SK-N-SH (cell line): ENCODE data around the gene GOLPH3L. TPM values are rescaled to one million over a fixed set of nuclear protein-coding genes. Genes with fewer than 3 reads are reported as not detected.

ENCODE experiments used
- CTCF ChIA-PET: fragments of 300-600, 350-600 bp; formaldehyde crosslinking; extraction: SDS; loops from one replicate; lab custom pipeline; 2021; lab: Yijun Ruan, JAX
- POLR2A ChIA-PET: fragments of 350-600 bp; sonication (Branson Sonifier 250); formaldehyde crosslinking; extraction: SDS; loops from one replicate; lab custom pipeline; 2020; ENCODE audit warnings: antibody characterized with exemption, inconsistent platforms; lab: Yijun Ruan, JAX
- DNase-seq: peaks from one replicate; pipeline ENCODE4 v3.0.0; 2012
- H2AFZ ChIP-seq: fragments of 200-600 bp; sonication (generic); 2 replicates; pipeline ENCODE4 v1.8.1; 2016; ENCODE audit warnings: antibody characterized with exemption, mild to moderate bottlenecking, low read depth
- H3F3A ChIP-seq: fragments of 200-600 bp; sonication (generic); replicated peaks from 2 replicates; pipeline ENCODE3; 2016; ENCODE audit warnings: antibody characterized with exemption, mild to moderate bottlenecking; ENCODE audit not compliant: insufficient read depth
- H3K27ac ChIP-seq, 2 experiments: fragments of 200-500 bp in 1 of 2; fragments of 200-600 bp in 1 of 2; sonication (Bioruptor generic) in 1 of 2; sonication (generic), shearing (Covaris generic) in 1 of 2; 2 replicates each; pipeline versions ENCODE4 v1.5.1 to v1.6.1; 2014 to 2016; ENCODE audit warnings: low read depth in 2 of 2, inconsistent platforms in 1 of 2, low read length in 1 of 2, mild to moderate bottlenecking in 1 of 2, mixed read lengths in 1 of 2
- H3K27me3 ChIP-seq: fragments of 200-600 bp; sonication (generic), shearing (Covaris generic); 2 replicates; pipeline ENCODE4 v1.6.1; 2016; ENCODE audit warnings: mixed run types; ENCODE audit not compliant: insufficient read depth
- H3K36me3 ChIP-seq, 2 experiments: fragments of 200-500 bp in 1 of 2; fragments of 200-600 bp in 1 of 2; sonication (Bioruptor generic) in 1 of 2; sonication (generic) in 1 of 2; replicated peaks in 1 of 2; 2 replicates each; pipeline versions ENCODE3 to v1.5.1; 2014 to 2016; ENCODE audit warnings: low read length in 1 of 2, mild to moderate bottlenecking in 1 of 2; ENCODE audit not compliant: insufficient read depth in 2 of 2, control insufficient read depth in 1 of 2
- H3K4me1 ChIP-seq, 2 experiments: fragments of 200-500 bp in 1 of 2; fragments of 200-600 bp in 1 of 2; sonication (Bioruptor generic) in 1 of 2; sonication (generic), shearing (Covaris generic) in 1 of 2; 2 replicates each; pipeline versions ENCODE4 v1.5.1 to v1.6.1; 2014 to 2016; ENCODE audit warnings: low read depth in 1 of 2, low read length in 1 of 2, mixed run types in 1 of 2; ENCODE audit not compliant: insufficient read depth in 2 of 2, control insufficient read depth in 1 of 2
- H3K4me2 ChIP-seq: fragments of 200-600 bp; sonication (generic), shearing (Covaris generic); 2 replicates; pipeline ENCODE4 v1.6.1; 2017; ENCODE audit warnings: mixed run types
- H3K4me3 ChIP-seq, 2 experiments: fragments of 200-500 bp in 1 of 2; fragments of 200-600 bp in 1 of 2; sonication (Bioruptor generic) in 1 of 2; sonication (generic), shearing (Covaris generic) in 1 of 2; 2 replicates each; pipeline versions ENCODE4 v1.5.1 to v1.8.1; 2014 to 2016; ENCODE audit warnings: low read depth in 2 of 2, inconsistent platforms in 1 of 2, low read length in 1 of 2, mild to moderate bottlenecking in 1 of 2, mixed read lengths in 1 of 2, moderate library complexity in 1 of 2
- H3K79me2 ChIP-seq: fragments of 200-600 bp; sonication (generic); 2 replicates; pipeline ENCODE4 v1.8.1; 2017; ENCODE audit warnings: mild to moderate bottlenecking; ENCODE audit not compliant: insufficient read depth
- H3K9ac ChIP-seq: fragments of 200-600 bp; sonication (generic); 2 replicates; pipeline ENCODE4 v1.6.1; 2017; ENCODE audit warnings: mixed run types
- H3K9me2 ChIP-seq: fragments of 200-600 bp; sonication (generic); 2 replicates; pipeline ENCODE4 v1.6.1; 2017; ENCODE audit warnings: mixed run types
- H3K9me3 ChIP-seq: fragments of 200-600 bp; sonication (generic); 2 replicates; pipeline ENCODE4 v1.6.1; 2017; ENCODE audit warnings: mixed run types, mild to moderate bottlenecking, moderate library complexity
- H4K20me1 ChIP-seq: fragments of 200-600 bp; sonication (generic); 2 replicates; pipeline ENCODE4 v1.6.1; 2017; ENCODE audit warnings: mild to moderate bottlenecking, mixed run types; ENCODE audit not compliant: insufficient read depth
- EP300 ChIP-seq, 2 experiments: IDR thresholded peaks; 2 replicates each; pipeline versions ENCODE4 v1.4.0 to v1.6.1; 2012; ENCODE audit warnings: borderline replicate concordance in 1 of 2, low read depth in 1 of 2, low read length in 1 of 2
- FOXJ3 ChIP-seq: sonication (generic); formaldehyde crosslinking; IDR thresholded peaks from 2 replicates; pipeline ENCODE4 v1.5.1; 2020; ENCODE audit warnings: mild to moderate bottlenecking, missing genetic modification reagents
- FOXM1 ChIP-seq: IDR thresholded peaks from 2 replicates; pipeline ENCODE4 v1.4.0; 2012; ENCODE audit warnings: low read depth, mild to moderate bottlenecking
- GATA2 ChIP-seq: sonication (generic); formaldehyde crosslinking; IDR thresholded peaks from 2 replicates; pipeline ENCODE4 v1.5.0; 2020; ENCODE audit warnings: mild to moderate bottlenecking, missing genetic modification reagents
- MAX ChIP-seq: IDR thresholded peaks from 2 replicates; pipeline ENCODE4 v1.4.0; 2012; ENCODE audit warnings: low read depth
- MEF2A ChIP-seq: IDR thresholded peaks from 2 replicates; pipeline ENCODE4 v1.4.0; 2012; ENCODE audit warnings: low read depth, borderline replicate concordance
- REST ChIP-seq: IDR thresholded peaks from 2 replicates; pipeline ENCODE4 v1.6.1; 2012; ENCODE audit warnings: mild to moderate bottlenecking, low read depth, low read length, moderate library complexity
- RFX5 ChIP-seq: IDR thresholded peaks from 2 replicates; pipeline ENCODE4 v1.6.1; 2012; ENCODE audit warnings: mild to moderate bottlenecking, improper control_type of control experiment, low read length
- TAF1 ChIP-seq: IDR thresholded peaks from 2 replicates; pipeline ENCODE4 v1.6.1; 2012; ENCODE audit warnings: low read depth, mild to moderate bottlenecking, low read length, moderate library complexity, borderline replicate concordance
- TCF12 ChIP-seq: IDR thresholded peaks from 2 replicates; pipeline ENCODE4 v1.4.0; 2012
- USF1 ChIP-seq: IDR thresholded peaks from 2 replicates; pipeline ENCODE4 v1.4.0; 2012; ENCODE audit warnings: low read depth, borderline replicate concordance
- WGBS: methylation state at CpG from one replicate; pipeline ENCODE4 v1.1.6; 2017; ENCODE audit warnings: low lambda C conversion rate; 5-methylcytosine and 5-hydroxymethylcytosine counted together
- polyA plus RNA-seq, 3 experiments: library from polyadenylated mRNA; depleted of rRNA; stranded (reverse); fragments of >200 nt; gene quantifications; 2 replicates each; pipeline ENCODE4 v1.2.3, GENCODE V29; 2012
- TF ChIP-seq, protein P1 (sequence below): IDR thresholded peaks from 2 replicates; pipeline ENCODE4; 2012

GOLPH3L gene
- polyA plus RNA-seq, 1 of the 3 experiments (the other 2 are of a cell fraction): 7.8 TPM

- Histone ChIP-seq H3K9me3 (no peaks in the 10 kb centered on the region), H3K36me3 (peaks cover 20 to 26% of the 10 kb centered on the region in 2 experiments), H3K4me2 (no peak overlapping the region), H3F3A (no peaks in the 10 kb centered on the region), H3K9me2 (no peaks in the 10 kb centered on the region; the same call in 1 of the 2 replicates), H3K9ac (no peak overlapping the region)
- POLR2A ChIA-PET: no interaction called here
- TF ChIP-seq TCF12: no peak
- TF ChIP-seq, protein P1, sequence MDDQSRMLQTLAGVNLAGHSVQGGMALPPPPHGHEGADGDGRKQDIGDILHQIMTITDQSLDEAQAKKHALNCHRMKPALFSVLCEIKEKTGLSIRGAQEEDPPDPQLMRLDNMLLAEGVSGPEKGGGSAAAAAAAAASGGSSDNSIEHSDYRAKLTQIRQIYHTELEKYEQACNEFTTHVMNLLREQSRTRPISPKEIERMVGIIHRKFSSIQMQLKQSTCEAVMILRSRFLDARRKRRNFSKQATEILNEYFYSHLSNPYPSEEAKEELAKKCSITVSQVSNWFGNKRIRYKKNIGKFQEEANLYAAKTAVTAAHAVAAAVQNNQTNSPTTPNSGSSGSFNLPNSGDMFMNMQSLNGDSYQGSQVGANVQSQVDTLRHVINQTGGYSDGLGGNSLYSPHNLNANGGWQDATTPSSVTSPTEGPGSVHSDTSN: no peak
- no peak for TF ChIP-seq EP300 (IDR thresholded peaks at IDR 0.05; ENCODE audit: borderline replicate concordance in 1 of 2, low read depth in 1 of 2, low read length in 1 of 2)
- TF ChIP-seq FOXM1: no peak
- no peak for TF ChIP-seq RFX5
- no peak for TF ChIP-seq TAF1
- no peak for TF ChIP-seq MAX
- TF ChIP-seq GATA2 (CRISPR knock-in tag): no peak
- TF ChIP-seq USF1: no peak
- TF ChIP-seq REST: no peak
- TF ChIP-seq FOXJ3 (CRISPR knock-in tag): no peak
- TF ChIP-seq MEF2A: no peak
- TF ChIP-seq, all 33 proteins: peak for 0
- H3K79me2 ChIP-seq: no peaks in the 10 kb centered on the region
- no peak overlapping the region for H3K4me3 ChIP-seq
- no peaks in the 10 kb centered on the region for H3K27me3 ChIP-seq
- H3K27ac ChIP-seq: no peak overlapping the region
- DNase-seq: no peak
- peaks cover 0 to 6% of the 10 kb centered on the region in 2 experiments; a peak in 2 of 4 replicates for H3K4me1 ChIP-seq
- WGBS: no CpG with 5 or more reads among the region's 1 CpG
- no peaks in the 10 kb centered on the region for H4K20me1 ChIP-seq
- CTCF ChIA-PET: interaction anchor here (0.9 to 1.3 kb wide), 2 partner anchors 16 to 29 kb away, joined by 4 to 5 read pairs; no protein-coding TSS in a partner anchor
- H2AFZ ChIP-seq: no peak overlapping the region
Measured at GRCh38 chr1:150650193-150650592, 46.8 kb downstream of the GOLPH3L start.
